ENCODE results near the gene SCEL. TPM values are rescaled to one million over a fixed set of nuclear protein-coding genes. Genes with fewer than 3 reads are reported as not detected.

Gene SCEL
- total and polyA plus RNA-seq, 2 experiments from 2014 or later, result 5.4 to 5.8 TPM

- Histone ChIP-seq H3K27ac (no peak overlapping the region), H3K9me2 (replicated peaks; ENCODE audit: insufficient read depth) (no peaks in the 10 kb centered on the region), H3K36me3 (replicated peaks; ENCODE audit: insufficient read depth, low read depth) (no peaks in the 10 kb centered on the region), H3K79me2 (no peaks in the 10 kb centered on the region), H2AFZ (no peak overlapping the region), H4K20me1 (ENCODE audit: insufficient read depth, poor library complexity, severe bottlenecking) (no peaks in the 10 kb centered on the region), H3K9me3 (ENCODE audit: low read depth) (no peaks in the 10 kb centered on the region), H3K27me3 (peaks cover 14% of the 10 kb centered on the region), H3K4me2 (no peak overlapping the region), H3K4me1 (ENCODE audit: insufficient read depth) (no peaks in the 10 kb centered on the region), H3K4me3 (no peak overlapping the region)
- TF ChIP-seq EZH2phosphoT487 (IDR thresholded peaks at IDR 0.05; ENCODE audit: low read depth, severe bottlenecking, unreplicated experiment) (no peak), EZH2 (IDR thresholded peaks at IDR 0.05; ENCODE audit: borderline replicate concordance) (no peak), CTCF (IDR thresholded peaks at IDR 0.05; ENCODE audit: poor library complexity) (no peak)
- DNase-seq (ENCODE audit: low spot score), result no peak
- WGBS (ENCODE audit: low lambda C conversion rate, missing lambda C conversion rate), result 60% methylated on average over 2 of the region's 2 CpGs
These were observed 157.4 kb downstream of the SCEL start for GRCh38 chr13:77692746-77693448.

GRCh38 chr13:77693449-77693940 lies 158.0 kb downstream of the SCEL start:
- H3K4me1 ChIP-seq (ENCODE audit: insufficient read depth), result no peaks in the 10 kb centered on the region
- H3K27me3 ChIP-seq, result peaks cover 14% of the 10 kb centered on the region
- no peak for DNase-seq (ENCODE audit: low spot score)
- H3K79me2 ChIP-seq, result no peaks in the 10 kb centered on the region
- no peaks in the 10 kb centered on the region for H3K9me2 ChIP-seq (replicated peaks; ENCODE audit: insufficient read depth)
- H3K36me3 ChIP-seq (replicated peaks; ENCODE audit: insufficient read depth, low read depth), result no peaks in the 10 kb centered on the region
- no peak overlapping the region for H3K4me2 ChIP-seq
- H4K20me1 ChIP-seq (ENCODE audit: insufficient read depth, poor library complexity, severe bottlenecking), result no peaks in the 10 kb centered on the region
- H3K27ac ChIP-seq, result no peak overlapping the region
- H3K9me3 ChIP-seq (ENCODE audit: low read depth), result no peaks in the 10 kb centered on the region
- H2AFZ ChIP-seq, result no peak overlapping the region
- no peak for TF ChIP-seq CTCF (IDR thresholded peaks at IDR 0.05; ENCODE audit: poor library complexity)
- TF ChIP-seq EZH2 (IDR thresholded peaks at IDR 0.05; ENCODE audit: borderline replicate concordance), result no peak
- TF ChIP-seq EZH2phosphoT487 (IDR thresholded peaks at IDR 0.05; ENCODE audit: low read depth, severe bottlenecking, unreplicated experiment), result no peak
- 57% methylated on average over 2 of the region's 2 CpGs for WGBS (ENCODE audit: low lambda C conversion rate, missing lambda C conversion rate)
- no peak overlapping the region for H3K4me3 ChIP-seq

Small RNA genes lying within 50 kb of the gene (small RNA-seq; reads per million reads assigned to genes)
- gene RNY3P7, result not detected
- not detected for gene SPTLC1P5

Other genes starting within 250 kb of the SCEL start
- gene MYCBP2, start 208.6 kb upstream of the SCEL start, total RNA-seq, result 61.2 and 63.3 TPM in 2 replicates
- 23.3 and 29.2 TPM in 2 replicates for gene MYCBP2, start 208.6 kb upstream of the SCEL start, polyA plus RNA-seq
- 19.5 and 22.7 TPM in 2 replicates for gene SLAIN1, start 162.0 kb downstream of the SCEL start, total RNA-seq
- gene SLAIN1, start 162.0 kb downstream of the SCEL start, polyA plus RNA-seq, result 6.0 and 11.3 TPM in 2 replicates

All from hepatocyte (in vitro differentiated cells).